Right kidney (tissue), 1 donor: Measurements from ENCODE around the gene ZNF143.

Experiments
- DNase-seq: peaks from one replicate; pipeline ENCODE4 v3.0.0-alpha.2; 2016

ZNF143 gene

DNA sequence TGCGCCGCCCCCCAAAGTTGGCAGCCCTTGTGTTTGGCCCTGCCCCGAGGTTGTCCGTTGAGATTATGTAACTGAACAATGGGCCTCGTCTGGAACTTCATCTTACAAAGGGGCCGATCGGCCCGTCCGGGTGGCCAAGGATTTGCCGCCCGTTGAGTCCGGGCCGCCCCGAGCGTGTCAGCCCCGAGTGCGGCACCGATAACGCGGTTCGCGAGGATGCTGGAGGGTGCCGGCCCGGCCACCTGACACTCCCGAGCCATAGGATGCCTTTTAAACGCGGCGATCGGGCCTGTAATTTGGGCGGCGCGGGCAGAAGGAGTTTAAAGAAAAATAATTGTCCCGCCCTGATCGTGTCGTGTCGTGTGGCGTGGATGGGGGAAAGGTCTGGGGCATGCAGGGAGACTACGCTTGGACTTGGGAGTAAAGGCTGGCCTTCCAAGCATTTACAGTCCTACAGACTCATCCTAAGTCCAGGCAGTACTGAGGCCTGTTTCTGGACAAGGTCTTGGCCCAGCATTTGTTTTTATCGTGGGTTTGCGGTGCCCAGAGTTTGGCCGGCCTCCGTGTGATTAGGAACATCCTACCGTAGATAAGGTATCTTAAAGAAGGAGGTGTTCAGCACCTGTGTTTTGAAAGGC is 113.9 kb downstream of the ZNF143 start:
- DNase-seq = peak; percentile 77

DNA sequence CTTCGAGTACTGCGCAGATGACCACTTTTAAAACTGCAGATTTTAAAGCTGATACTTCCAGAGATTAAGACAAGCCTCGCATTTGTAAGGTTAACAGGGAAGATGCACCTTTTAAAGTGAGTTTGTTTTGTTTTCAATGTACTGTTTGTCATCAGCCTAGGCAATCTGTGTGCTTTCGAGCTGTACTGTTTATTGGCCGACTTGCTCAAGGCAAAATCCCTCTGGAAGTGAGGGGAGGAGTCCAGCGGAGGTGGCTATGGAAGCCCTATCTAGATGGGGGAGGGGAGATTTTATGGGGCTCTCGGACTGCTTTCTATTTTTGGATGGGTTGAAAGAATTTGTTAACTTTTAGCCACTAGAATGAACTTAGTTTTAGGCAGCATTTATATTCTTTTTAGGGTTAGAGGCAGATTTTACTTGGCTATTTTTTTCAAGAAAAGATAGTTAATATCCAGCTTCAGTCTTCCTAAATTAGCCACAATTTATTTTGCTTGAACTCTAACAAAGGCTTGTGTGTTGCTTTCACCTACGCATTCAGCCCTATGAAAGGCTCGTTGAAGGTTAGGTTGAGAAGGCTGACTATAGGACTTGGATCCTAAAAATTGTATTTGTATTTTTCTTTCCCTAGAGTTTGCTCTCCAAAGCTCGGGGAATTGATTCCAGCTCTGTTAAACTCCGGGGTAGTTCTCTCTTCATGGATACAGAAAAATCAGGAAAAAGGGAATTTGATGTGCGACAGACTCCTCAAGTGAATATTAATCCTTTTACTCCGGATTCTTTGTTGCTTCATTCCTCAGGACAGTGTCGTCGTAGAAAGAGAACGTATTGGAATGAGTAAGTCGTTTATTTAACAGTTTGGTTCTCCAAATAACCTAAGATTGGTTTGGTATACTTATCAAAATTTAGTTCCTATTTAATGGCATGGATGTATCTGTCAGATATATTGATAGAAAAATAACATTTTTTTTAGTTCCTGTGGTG is 114.7 kb downstream of the ZNF143 start:
- DNase-seq = peak; percentile 71

DNA sequence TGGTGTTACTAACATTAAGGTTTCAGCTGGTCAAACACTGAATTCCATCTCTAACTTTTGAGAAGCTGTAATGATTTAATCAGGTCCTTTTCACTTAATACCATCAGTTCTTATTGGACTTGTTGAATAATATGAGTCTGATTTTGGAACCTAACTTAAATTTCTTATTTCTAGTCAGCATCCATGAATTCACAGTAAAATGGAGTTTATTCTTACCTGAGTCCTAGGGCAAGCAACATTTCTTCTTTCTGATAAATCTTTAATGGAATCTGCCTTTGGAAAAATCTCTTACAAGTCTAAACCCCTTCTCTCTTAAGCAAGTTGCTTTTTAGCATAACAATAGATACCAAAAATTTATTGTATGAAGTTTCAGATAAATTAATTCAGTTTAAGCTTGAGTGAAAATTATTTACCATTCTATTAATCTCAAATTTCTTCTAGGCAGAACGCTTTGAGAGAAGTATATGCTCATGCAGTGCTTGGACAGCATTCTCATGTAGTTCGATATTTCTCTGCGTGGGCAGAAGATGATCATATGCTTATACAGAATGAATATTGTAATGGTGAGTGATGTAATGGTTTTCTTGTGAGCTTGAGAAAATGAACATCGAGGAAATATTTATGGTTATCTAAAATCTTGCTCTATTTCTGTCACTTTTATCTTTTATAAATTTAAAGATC is 116.0 kb downstream of the ZNF143 start:
- DNase-seq = no peak

DNA sequence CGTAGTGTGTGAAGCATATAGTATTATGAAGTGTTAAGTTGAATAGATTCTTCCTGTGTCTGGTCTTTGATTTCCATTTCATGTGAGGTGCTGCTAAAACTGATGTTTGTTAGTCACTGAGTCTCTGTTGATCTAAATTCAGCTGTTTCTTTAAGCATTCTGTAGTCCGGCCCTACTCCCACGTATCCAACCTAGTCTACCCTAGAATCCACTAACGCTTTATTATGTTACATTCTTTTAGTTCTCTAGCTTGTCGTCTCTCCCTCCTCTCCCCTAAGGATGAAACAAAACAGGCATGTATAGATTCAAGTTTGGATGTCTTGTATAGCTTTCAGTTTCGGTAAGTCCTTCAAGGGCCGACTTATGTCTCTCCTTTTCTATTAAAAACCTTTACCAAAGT is 116.7 kb downstream of the ZNF143 start:
- DNase-seq = no peak
